Ascending aorta (tissue), 2 donors: ENCODE results near the gene ENDOG. TPM values are rescaled to one million over a fixed set of nuclear protein-coding genes. Genes with fewer than 3 reads are reported as not detected.
"Not testable (repeated sequence)": the region's sequence is repeated elsewhere in the genome, so short reads cannot be mapped to it uniquely, and the experiment has no call there.

Experiments used
- DNase-seq, 2 donors: peaks; one replicate each; pipeline ENCODE4 v3.0.0-alpha.2; 2019; ENCODE audit warnings: low spot score in 2 of 2
- H3K27ac ChIP-seq, 2 donors: fragments of 200-600 bp; sonication (generic); one replicate each; pipeline ENCODE4 v1.5.1; 2016 to 2017; ENCODE audit warnings: mild to moderate bottlenecking in 1 of 2
- H3K27me3 ChIP-seq: fragments of 200-600 bp; sonication (generic); one replicate; pipeline ENCODE4 v1.5.1; 2017
- H3K36me3 ChIP-seq, 2 donors: fragments of 200-600 bp; sonication (generic); one replicate each; pipeline ENCODE4 v1.5.1; 2016
- H3K4me1 ChIP-seq, 2 donors: fragments of 200-600 bp; sonication (generic); one replicate each; pipeline ENCODE4 v1.5.1; 2016 to 2017; ENCODE audit warnings: mild to moderate bottlenecking in 1 of 2
- H3K4me3 ChIP-seq, 2 donors: fragments of 200-600 bp; sonication (generic); one replicate each; pipeline ENCODE4 v1.5.1; 2016 to 2017; ENCODE audit warnings: mild to moderate bottlenecking in 1 of 2
- H3K9me3 ChIP-seq, 2 donors: fragments of 200-600 bp; sonication (generic); one replicate each; pipeline ENCODE4 v1.5.1; 2016
- intact Hi-C: fragments of 100-400 bp; cut with DNase I; formaldehyde crosslinking; loops from one replicate; pipeline ENCODE4 v1.15.1; 2023
- total RNA-seq: library from RNA; depleted of rRNA; stranded (reverse); fragments of >200 nt; gene quantifications from one replicate; pipeline ENCODE4 v1.1.0, GENCODE V29; 2016
- TF ChIP-seq, protein P1 (sequence below), 3 experiments: fragments of 200-600 bp in 2 of 3; fragments of 450-650 bp in 1 of 3; sonication (generic) in 2 of 3; IDR thresholded peaks; one replicate each; pipeline ENCODE4 v1.5.1; 2016 to 2019; ENCODE audit warnings: antibody characterized with exemption in 3 of 3, mild to moderate bottlenecking in 1 of 3, moderate library complexity in 1 of 3

Gene ENDOG
- total RNA-seq, 1 donor from 2014 or later, result 59.4 TPM

DNA sequence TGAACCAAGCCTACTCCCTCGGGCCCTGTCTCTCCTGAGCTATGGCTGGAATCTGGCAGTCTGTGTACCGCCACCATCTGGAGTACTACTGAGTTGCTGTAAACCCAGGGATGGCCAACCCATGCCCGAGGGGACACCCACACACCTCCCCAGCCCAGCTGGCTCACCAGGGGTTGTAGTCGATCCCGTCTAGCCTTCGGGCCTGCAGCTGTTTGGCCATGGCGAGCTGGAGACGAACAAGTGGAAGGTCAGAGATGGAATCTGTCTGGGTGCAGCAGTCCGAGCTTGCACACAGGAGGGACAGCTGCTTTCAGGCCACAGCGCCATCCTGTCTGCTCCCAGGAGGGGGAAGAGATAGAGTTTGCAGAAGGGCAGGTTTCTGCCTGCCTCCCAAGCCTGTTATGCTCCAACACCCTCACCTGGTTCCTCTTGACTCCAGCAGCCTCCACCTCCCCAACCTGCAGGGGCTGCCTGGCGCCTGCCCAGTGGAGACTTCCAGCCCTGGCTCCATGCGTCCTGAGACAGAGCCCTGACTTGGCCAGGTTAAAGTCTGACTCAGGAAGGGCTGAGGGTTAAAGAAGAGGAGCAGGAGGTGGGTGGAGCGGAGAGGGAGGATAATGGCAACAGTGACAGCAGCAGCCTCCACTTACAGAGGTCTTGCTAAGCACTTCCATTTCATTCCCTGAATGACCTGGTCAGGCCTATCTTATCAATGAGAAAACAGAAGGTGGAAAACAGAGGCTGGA is 27.1 kb downstream of the ENDOG start:
- Histone ChIP-seq H3K27ac (no peak overlapping the region), H3K4me1 (no peaks in the 10 kb centered on the region), H3K9me3 (no peaks in the 10 kb centered on the region), H3K36me3 (peaks cover 10 to 15% of the 10 kb centered on the region in 2 donors), H3K4me3 (no peak overlapping the region), H3K27me3 (no peaks in the 10 kb centered on the region)
- intact Hi-C loops, result no loop called here
- DNase-seq, result no peak
- TF ChIP-seq, protein P1, sequence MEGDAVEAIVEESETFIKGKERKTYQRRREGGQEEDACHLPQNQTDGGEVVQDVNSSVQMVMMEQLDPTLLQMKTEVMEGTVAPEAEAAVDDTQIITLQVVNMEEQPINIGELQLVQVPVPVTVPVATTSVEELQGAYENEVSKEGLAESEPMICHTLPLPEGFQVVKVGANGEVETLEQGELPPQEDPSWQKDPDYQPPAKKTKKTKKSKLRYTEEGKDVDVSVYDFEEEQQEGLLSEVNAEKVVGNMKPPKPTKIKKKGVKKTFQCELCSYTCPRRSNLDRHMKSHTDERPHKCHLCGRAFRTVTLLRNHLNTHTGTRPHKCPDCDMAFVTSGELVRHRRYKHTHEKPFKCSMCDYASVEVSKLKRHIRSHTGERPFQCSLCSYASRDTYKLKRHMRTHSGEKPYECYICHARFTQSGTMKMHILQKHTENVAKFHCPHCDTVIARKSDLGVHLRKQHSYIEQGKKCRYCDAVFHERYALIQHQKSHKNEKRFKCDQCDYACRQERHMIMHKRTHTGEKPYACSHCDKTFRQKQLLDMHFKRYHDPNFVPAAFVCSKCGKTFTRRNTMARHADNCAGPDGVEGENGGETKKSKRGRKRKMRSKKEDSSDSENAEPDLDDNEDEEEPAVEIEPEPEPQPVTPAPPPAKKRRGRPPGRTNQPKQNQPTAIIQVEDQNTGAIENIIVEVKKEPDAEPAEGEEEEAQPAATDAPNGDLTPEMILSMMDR (IDR thresholded peaks at IDR 0.05), result no peak

DNA sequence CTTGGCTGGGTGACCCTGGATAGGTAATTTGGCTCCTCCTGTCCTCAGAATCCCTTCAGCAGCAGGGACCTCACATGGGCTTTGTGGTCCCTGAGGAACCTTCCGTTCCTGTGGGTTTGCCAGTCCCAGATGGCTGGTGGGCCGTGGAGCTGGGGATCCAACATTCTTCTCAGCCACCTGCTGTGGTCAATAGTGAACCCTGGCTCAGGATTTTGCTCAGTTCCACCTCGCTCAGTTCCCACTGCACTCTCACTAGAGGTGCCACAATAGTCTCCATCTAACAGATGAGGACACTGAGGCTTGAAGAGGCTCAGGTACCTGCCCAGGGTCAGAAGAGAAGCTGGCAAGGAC is 28.4 kb downstream of the ENDOG start:
- Histone ChIP-seq H3K4me1 (no peaks in the 10 kb centered on the region), H3K36me3 (peaks cover 10 to 15% of the 10 kb centered on the region in 2 donors), H3K9me3 (no peaks in the 10 kb centered on the region), H3K4me3 (no peak overlapping the region), H3K27me3 (no peaks in the 10 kb centered on the region), H3K27ac (no peak overlapping the region)
- TF ChIP-seq, protein P1 (IDR thresholded peaks at IDR 0.05), result no peak
- DNase-seq, result no peak
- intact Hi-C loops, result no loop called here

DNA sequence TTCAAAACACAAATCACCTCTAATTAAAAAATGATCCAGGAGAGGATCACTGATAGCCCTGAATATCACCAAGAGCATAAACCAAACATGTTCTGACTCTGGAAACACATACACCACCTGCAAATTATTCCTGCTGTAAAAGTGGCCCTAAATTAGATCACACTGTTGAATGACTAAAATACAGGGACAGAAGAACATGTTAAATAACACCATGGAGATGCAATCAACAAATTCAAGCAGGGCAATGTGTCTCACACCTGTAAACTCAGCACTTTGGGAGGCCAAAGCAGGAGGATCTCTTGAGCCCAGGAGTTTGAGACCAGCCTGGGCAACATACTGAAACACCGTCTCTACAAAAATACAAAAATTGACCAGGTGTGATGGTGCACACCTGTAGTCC is 29.5 kb downstream of the ENDOG start:
- H3K4me1 ChIP-seq, result no peaks in the 10 kb centered on the region
- intact Hi-C loops, result no loop called here

DNA sequence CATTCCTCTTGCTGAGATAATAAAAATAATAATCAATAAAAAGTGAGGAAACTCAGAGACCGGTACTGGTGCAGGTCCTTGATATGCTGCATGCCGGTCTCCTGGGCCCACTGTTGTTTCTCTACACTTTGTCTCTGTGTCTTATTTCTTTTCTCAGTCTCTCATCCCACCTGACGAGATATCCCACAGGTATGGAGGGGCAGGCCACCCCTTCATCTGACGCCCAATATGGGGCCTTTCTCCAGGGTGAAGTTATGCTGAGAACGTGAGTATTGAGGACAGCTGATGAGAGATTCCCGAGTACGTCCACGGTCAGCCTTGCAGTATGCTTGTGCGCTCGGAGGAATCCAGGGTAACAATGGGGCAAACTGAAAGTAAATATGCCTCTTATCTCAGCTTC is 32.7 kb downstream of the ENDOG start:
- H3K4me1 ChIP-seq, intact Hi-C loops, DNase-seq, H3K9me3 ChIP-seq, H3K27me3 ChIP-seq, H3K36me3 ChIP-seq, H3K4me3 ChIP-seq, H3K27ac ChIP-seq: not testable (repeated sequence)

More for the DNA sequence above, 29.5 kb downstream of the ENDOG start:
- Histone ChIP-seq H3K4me3 (no peak overlapping the region), H3K27ac (no peak overlapping the region), H3K27me3 (no peaks in the 10 kb centered on the region), H3K36me3 (peaks cover 2 to 8% of the 10 kb centered on the region in 2 donors), H3K9me3 (no peaks in the 10 kb centered on the region)
- DNase-seq, result no peak
- TF ChIP-seq, protein P1 (IDR thresholded peaks at IDR 0.05), result no peak

DNA sequence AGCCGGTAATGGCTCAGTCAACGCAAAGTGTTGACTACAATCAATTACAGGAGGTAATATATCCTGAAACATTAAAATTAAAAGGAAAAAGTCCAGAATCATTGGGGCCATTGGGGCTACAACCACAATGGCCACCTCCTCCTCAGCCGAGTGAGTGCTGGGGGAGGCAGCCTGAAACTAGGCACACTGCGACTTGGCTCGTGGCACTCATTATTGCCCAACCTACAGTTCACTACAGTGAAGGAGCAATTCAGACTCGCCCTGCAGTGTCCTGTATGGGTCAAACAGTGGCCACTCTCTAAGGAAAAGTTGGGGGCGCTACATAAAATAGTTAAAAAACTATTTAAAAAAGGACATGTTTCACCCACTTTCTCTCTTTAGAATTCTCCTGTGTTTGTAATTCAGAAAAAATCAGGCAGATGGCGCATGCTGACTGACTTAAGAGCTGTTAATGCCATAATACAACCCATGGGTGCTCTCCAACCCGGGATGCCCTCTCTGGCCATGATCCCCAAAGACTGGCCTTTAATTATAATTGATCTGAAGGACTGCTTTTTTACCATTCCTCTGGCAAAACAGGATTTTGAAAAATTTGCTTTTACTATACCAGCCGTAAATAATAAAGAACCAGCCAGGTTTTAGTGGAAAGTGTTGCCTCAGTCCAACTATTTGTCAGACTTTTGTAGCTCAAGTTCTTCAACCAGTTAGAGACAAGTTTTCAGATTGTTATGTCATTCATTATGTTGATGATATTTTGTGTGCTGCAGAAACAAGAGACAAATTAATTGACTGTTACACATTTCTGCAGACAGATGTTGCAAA is 33.7 kb downstream of the ENDOG start:
- H3K4me3 ChIP-seq, H3K27me3 ChIP-seq, H3K36me3 ChIP-seq, H3K9me3 ChIP-seq, H3K4me1 ChIP-seq, H3K27ac ChIP-seq, DNase-seq: not testable (repeated sequence)
- intact Hi-C loops, result loop anchor here (1.0 kb wide), 1 partner anchor 76 kb away; no protein-coding TSS in a partner anchor
- TF ChIP-seq, protein P1 (IDR thresholded peaks at IDR 0.05), result peak; percentile 47 to 64 (median 63)

DNA sequence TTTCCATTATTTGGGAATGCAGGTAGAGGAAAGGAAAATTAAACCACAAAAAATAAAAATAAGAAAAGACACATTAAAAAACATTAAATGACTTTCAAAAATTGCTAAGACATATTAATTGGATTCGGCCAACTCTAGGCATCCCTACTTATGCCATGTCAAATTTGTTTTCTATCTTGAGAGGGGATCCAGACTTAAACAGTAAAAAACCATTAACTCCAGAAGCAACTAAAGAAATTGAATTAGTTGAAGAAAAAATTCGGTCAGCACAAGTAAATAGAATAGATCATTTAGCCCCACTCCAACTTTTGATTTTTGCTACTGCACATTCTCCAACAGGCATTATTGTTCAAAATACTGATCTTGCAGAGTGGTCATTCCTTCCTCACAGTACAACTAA is 34.3 kb downstream of the ENDOG start:
- not testable (repeated sequence) for H3K36me3 ChIP-seq, H3K4me1 ChIP-seq, H3K4me3 ChIP-seq, DNase-seq, H3K27ac ChIP-seq, H3K9me3 ChIP-seq, H3K27me3 ChIP-seq
- intact Hi-C loops, result loop anchor here (1.0 kb wide), 1 partner anchor 76 kb away; no protein-coding TSS in a partner anchor

DNA sequence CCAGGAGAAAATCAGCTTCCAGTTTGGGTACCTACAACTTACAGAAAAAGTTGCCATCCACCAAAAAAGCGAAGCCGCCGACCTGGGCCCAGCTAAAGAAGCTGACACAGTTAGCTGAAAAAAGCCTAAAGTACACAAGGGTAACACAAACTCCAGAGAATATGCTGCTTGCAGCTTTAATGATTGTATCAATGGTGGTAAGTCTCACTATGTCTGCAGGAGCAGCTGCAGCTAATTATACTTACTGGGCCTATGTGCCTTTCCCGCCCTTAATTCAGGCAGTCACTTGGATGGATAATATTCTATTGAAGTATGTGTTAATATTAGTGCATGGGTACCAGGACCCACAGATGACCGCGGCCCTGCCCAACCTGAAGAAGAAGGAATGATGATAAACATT is 36.2 kb downstream of the ENDOG start:
- H3K27ac ChIP-seq, H3K4me3 ChIP-seq, H3K27me3 ChIP-seq, H3K9me3 ChIP-seq, intact Hi-C loops, DNase-seq, H3K4me1 ChIP-seq, H3K36me3 ChIP-seq: not testable (repeated sequence)

DNA sequence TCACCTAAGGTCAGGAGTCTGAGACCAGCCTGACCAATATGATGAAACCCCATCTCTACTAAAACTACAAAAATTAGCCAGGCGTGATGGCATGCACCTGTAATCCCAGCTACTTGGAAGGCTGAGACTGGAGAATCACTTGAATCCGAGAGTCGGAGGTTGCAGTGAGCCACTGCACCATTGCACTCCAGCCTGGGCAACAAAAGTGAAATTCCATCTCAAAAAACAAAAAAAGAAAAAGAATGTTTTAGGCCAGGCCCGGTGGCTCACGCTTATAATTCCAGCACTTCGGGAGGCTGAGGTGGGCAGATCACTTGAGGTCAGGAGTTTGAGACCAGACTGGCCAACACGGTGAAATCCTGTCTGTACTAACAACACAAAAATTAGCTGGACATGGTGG is 40.2 kb downstream of the ENDOG start:
- H3K36me3 ChIP-seq, H3K4me3 ChIP-seq, H3K27me3 ChIP-seq, H3K27ac ChIP-seq, H3K9me3 ChIP-seq, H3K4me1 ChIP-seq, DNase-seq, intact Hi-C loops: not testable (repeated sequence)
